Measurements from ENCODE around the gene MMP24.
"Not testable (repeated sequence)": the region's sequence is repeated elsewhere in the genome, so short reads cannot be mapped to it uniquely, and the experiment has no call there.

MMP24 gene

GRCh38 chr20:35311409-35311808, 84.9 kb downstream of the MMP24 start:
- no peak for DNase-seq (ENCODE audit: low read depth)

- DNase-seq (ENCODE audit: low read depth), result no peak
Measured at GRCh38 chr20:35311822-35312221, 85.3 kb downstream of the MMP24 start.

GRCh38 chr20:35312318-35312717, 85.8 kb downstream of the MMP24 start:
- peak; percentile 85 for DNase-seq (ENCODE audit: low read depth)

DNA sequence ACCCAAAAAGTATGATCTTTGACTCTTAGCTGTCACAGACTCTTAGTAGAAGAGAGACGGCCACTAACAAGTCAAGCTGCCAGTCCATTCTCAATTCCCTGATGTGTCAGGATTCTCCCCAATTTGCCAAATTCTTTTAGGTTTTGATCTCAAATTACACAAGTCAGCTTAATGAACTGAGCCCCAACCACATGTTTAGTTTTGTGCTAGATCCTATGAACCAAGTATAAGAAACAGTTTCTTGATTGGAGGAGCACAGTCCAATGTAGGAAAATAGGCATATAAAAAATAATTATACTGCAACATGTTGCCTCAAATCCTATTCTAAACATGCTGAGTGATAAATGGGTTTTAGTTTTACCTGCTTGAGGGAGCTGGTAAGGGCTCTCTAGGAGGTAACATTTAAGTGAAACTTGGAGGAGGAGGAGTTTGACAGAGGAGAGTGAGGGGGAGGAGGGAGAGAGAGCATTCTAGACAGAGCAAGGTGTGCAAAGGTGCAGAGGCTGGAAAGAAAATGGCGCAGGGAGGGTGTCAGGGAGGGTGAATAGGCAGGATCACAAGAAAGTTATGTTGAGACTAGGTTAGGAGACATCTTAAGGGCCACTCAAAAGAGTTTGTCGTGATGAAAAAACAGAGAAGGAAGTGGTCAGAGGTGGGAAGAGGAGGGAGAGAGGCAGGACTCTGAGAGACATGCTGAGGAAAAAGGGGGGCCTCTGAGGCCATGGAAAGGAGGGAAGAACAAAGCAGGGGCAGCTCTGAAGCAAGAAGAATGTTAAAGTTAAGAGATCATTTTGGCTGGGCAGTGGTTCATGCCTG, 88.5 kb downstream of the MMP24 start:
- DNase-seq (ENCODE audit: low read depth), result no peak

DNA sequence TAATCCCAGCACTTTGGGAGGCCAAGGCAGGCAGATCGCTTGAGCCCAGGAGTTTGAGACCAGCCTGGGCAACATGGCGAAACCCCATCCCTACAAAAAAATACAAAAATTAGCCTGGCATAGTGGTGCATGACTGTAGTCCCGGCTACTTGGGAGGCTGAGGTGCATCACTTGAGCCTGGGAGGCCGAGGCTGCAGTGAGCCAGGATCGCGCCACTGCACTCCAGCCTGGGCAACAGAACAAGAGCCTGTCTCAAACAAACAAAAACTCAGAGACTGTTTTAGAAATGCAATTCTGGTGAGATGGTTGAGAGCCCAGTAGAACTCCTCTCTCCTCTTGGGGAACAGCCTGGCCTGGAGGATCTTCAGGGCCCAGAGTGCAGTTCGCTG, 89.1 kb downstream of the MMP24 start:
- DNase-seq (ENCODE audit: low read depth), result not testable (repeated sequence)

DNA sequence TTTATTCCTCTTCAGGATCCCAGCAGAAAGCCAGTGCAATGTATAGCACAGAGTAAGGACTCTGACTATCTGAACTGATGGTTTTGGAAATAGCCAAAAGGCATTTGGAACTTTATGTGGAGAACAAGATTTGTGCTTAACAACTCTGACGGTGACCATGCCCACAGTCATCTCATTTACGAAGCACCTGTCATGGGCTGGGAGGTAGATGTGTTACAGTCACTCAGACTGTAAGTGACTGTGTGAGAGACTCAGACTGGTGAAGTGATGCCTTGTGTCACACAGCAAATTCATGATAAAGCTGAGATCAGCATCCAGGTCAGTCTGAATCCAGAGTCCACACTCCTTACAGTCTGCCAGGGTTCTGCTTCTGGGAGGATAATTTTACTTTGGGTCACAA, 89.6 kb downstream of the MMP24 start:
- no peak for DNase-seq (ENCODE audit: low read depth)

- DNase-seq (ENCODE audit: low read depth), result no peak
Measured at GRCh38 chr20:35317416-35318210, 91.1 kb downstream of the MMP24 start.

- DNase-seq (ENCODE audit: low read depth), result peak; percentile 76
Measured at GRCh38 chr20:35318502-35319157, 92.1 kb downstream of the MMP24 start.

DNA sequence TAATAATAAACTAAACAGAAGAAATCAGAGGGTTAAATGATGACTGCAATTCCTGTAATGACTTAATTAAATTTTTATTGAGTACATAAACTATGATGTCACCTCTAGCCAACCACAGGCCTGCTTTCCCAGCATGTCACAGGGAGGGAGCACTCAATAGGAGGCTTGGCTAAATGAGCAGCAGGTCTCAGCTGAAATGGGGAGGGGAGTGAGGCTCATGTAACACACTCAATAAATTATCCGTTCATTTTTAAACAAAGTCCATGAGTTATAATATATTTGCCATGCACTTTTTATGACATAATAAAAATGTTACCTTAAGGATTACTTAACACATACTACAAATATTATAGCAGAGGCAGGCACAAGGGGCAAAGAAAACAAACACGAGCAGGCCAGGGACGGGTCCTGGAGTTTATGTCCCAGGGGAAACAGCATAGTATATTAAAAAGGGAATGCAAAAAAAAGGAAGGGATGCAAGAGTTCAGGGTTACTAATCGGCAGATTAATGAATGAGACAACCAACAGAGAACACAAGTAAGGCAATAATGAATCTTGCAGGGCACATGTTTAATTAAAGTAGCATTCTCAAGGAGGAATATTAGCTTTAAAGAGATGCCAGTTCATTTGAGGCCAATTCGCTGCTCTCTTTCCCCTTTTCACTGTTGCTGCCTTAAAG, 92.8 kb downstream of the MMP24 start:
- DNase-seq (ENCODE audit: low read depth), result no peak

- no peak for DNase-seq (ENCODE audit: low read depth)
Measured at GRCh38 chr20:35319871-35320197, 93.3 kb downstream of the MMP24 start.

DNA sequence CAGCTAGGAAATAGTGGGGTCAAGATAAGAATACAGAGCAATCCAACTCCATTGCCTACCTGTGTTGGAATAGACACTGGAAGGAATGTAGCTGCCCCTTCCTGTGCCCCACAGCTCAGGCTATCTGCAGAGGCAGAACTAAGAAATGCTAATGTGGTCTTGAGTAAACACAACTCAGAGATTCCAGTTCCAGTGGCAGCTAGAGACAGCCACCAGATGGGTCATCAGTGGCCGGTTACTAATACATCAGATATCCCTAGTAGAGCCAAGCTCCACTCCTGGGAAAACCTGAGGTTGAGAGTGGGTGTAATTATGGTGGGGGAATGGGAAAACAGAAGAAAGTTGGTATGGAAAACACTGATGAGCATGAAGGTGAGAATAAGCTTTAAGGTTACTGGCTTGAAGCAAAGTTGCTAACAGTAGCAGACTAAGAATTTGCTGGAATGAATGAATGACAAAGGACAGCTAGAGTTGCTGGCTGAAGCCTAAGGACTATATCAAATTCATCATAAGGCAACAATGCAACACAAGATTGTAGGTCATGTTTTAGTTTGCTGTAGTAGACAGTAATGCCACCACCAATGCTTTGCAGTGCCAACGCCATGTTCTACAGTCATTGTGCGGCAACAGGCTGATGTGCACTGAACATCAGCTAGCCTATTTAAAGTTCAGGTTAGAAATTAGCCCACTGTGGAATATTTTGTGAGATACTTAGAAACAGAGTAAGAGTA, 94.1 kb downstream of the MMP24 start:
- no peak for DNase-seq (ENCODE audit: low read depth)

DNA sequence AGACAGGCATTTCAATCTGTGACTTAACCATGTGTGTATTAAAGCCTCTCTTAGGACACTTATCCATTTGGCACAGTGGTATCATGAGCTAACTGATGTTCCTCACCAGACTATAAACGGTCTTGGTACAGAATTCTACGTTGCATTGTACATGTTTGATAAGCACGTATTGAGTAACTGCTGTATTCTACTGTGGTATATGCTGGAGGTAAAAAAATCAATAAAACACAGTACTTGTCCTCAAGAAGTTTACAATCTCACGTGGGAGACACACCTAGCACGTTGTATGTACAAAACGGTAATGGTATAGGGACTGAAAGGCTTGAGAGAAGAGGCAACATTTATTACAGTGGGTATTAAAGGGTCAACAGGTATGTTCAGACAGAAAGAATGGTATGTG, 98.9 kb downstream of the MMP24 start:
- no peak for DNase-seq (ENCODE audit: low read depth)

DNA sequence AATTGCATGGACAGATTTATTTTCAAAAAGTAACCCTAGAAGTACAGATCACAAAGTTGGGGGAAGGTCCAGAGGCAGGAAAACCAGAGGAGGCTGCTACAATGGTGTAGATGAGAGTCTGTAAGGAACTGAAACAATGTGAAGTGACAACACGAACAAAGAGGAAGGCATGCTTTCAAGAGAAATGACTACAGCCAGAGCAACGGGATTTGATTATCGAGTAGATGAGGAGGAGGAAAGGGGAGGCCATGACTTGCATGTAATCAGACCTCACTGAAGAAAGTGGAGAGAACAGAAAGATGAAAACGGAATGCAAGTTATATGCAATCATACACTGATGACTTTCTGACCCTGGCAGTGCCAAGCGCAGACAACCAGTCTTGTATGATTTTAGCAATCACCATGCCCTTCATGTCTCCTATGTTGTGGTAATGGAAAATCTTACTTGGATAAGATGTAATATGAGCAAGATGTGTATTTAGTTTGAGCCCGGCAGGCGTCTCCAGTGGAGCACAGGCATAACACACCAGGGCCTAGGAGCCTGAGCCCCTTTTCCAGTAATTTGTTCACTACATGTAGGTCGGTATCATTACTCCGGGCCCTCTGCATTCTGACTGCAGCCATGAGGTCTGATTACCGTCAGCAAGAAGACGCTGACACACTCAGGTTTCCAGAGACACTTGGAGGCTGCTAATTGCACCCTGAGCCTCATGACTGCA, 99.7 kb downstream of the MMP24 start:
- no peak for DNase-seq (ENCODE audit: low read depth)

Measured in GM04504 (cell line).